ENCODE measurements around the gene PDE7B.

- TF ChIP-seq, protein P1, sequence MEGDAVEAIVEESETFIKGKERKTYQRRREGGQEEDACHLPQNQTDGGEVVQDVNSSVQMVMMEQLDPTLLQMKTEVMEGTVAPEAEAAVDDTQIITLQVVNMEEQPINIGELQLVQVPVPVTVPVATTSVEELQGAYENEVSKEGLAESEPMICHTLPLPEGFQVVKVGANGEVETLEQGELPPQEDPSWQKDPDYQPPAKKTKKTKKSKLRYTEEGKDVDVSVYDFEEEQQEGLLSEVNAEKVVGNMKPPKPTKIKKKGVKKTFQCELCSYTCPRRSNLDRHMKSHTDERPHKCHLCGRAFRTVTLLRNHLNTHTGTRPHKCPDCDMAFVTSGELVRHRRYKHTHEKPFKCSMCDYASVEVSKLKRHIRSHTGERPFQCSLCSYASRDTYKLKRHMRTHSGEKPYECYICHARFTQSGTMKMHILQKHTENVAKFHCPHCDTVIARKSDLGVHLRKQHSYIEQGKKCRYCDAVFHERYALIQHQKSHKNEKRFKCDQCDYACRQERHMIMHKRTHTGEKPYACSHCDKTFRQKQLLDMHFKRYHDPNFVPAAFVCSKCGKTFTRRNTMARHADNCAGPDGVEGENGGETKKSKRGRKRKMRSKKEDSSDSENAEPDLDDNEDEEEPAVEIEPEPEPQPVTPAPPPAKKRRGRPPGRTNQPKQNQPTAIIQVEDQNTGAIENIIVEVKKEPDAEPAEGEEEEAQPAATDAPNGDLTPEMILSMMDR (IDR thresholded peaks at IDR 0.05; ENCODE audit: low read length): no peak
- no peak for TF ChIP-seq EZH2 (optimal IDR thresholded peaks at IDR 0.05; ENCODE audit: low read depth, low read length)
These were observed 139.5 kb downstream of the PDE7B start for GRCh38 chr6:135990855-135991464.

Measured in MM.1S (cell line).